Mesenchymal stem cell (in vitro differentiated cells and primary cell): Measurements from ENCODE around the gene IL1RAP.

Experiments
- DNase-seq: peaks from one replicate; pipeline ENCODE4 v3.0.0-alpha.2; 2013
- H2AFZ ChIP-seq: one replicate; pipeline ENCODE4 v1.6.1; 2013; ENCODE audit warnings: low read depth, mild to moderate bottlenecking, control low read depth, inconsistent platforms, low read length, moderate library complexity
- H2AK5ac ChIP-seq: 2 replicates; pipeline ENCODE4 v1.6.1; 2013; ENCODE audit warnings: low read length, moderate library complexity, mild to moderate bottlenecking, inconsistent platforms; ENCODE audit not compliant: severe bottlenecking
- H2BK120ac ChIP-seq: one replicate; pipeline ENCODE4 v1.6.1; 2013; ENCODE audit warnings: low read depth, mild to moderate bottlenecking, inconsistent platforms, low read length, moderate library complexity
- H2BK12ac ChIP-seq, 2 experiments: one replicate each; pipeline ENCODE4 v1.6.1; 2013; ENCODE audit warnings: inconsistent platforms in 2 of 2, low read length in 2 of 2, mild to moderate bottlenecking in 2 of 2, moderate library complexity in 2 of 2, control low read depth in 1 of 2
- H2BK15ac ChIP-seq: one replicate; pipeline ENCODE4 v1.6.1; 2013; ENCODE audit warnings: mild to moderate bottlenecking, low read depth, inconsistent platforms; ENCODE audit not compliant: poor library complexity, severe bottlenecking
- H2BK5ac ChIP-seq: 2 replicates; pipeline ENCODE4 v1.6.1; 2013; ENCODE audit warnings: low read depth, mild to moderate bottlenecking, low read length, control low read depth, inconsistent platforms; ENCODE audit not compliant: poor library complexity, severe bottlenecking
- H3K14ac ChIP-seq, 2 experiments: one replicate each; pipeline ENCODE4 v1.6.1; 2013; ENCODE audit warnings: inconsistent platforms in 2 of 2, low read length in 2 of 2, control low read depth in 1 of 2, mild to moderate bottlenecking in 1 of 2, moderate library complexity in 1 of 2
- H3K18ac ChIP-seq, 2 experiments: one replicate each; pipeline ENCODE4 v1.6.1; 2013; ENCODE audit warnings: inconsistent platforms in 2 of 2, low read length in 2 of 2, control low read depth in 1 of 2, low read depth in 1 of 2, mild to moderate bottlenecking in 1 of 2
- H3K23ac ChIP-seq, 2 experiments: one replicate each; pipeline ENCODE4 v1.6.1; 2013; ENCODE audit warnings: inconsistent platforms in 2 of 2, low read length in 2 of 2, mild to moderate bottlenecking in 2 of 2, moderate library complexity in 2 of 2, control low read depth in 1 of 2
- H3K27ac ChIP-seq: 2 replicates; pipeline ENCODE4 v1.5.1; 2013; ENCODE audit warnings: mild to moderate bottlenecking, moderate library complexity, low read length, control low read depth, inconsistent platforms; ENCODE audit not compliant: poor library complexity, severe bottlenecking
- H3K27me3 ChIP-seq, 2 experiments: 2 replicates each; pipeline versions ENCODE4 v1.6.1 to v1.7.0; 2013; ENCODE audit warnings: low read length in 2 of 2, mild to moderate bottlenecking in 2 of 2, moderate library complexity in 2 of 2, control low read depth in 1 of 2, inconsistent platforms in 1 of 2; ENCODE audit not compliant: control insufficient read depth in 1 of 2, insufficient read depth in 1 of 2
- H3K36me3 ChIP-seq, 2 experiments: 2 replicates each; pipeline versions ENCODE4 v1.6.1 to v1.7.0; 2013; ENCODE audit warnings: low read length in 2 of 2, control low read depth in 1 of 2, inconsistent platforms in 1 of 2, low read depth in 1 of 2, mild to moderate bottlenecking in 1 of 2; ENCODE audit not compliant: insufficient read depth in 2 of 2, control insufficient read depth in 1 of 2
- H3K4ac ChIP-seq, 2 experiments: one replicate each; pipeline ENCODE4 v1.6.1; 2013; ENCODE audit warnings: inconsistent platforms in 2 of 2, low read length in 2 of 2, mild to moderate bottlenecking in 2 of 2, moderate library complexity in 2 of 2, control low read depth in 1 of 2, low read depth in 1 of 2
- H3K4me1 ChIP-seq: 2 replicates; pipeline ENCODE4 v1.6.1; 2013; ENCODE audit warnings: low read depth, low read length, control low read depth; ENCODE audit not compliant: control insufficient read depth, insufficient read depth
- H3K4me2 ChIP-seq: 2 replicates; pipeline ENCODE4 v1.6.1; 2013; ENCODE audit warnings: low read length, mild to moderate bottlenecking, inconsistent platforms; ENCODE audit not compliant: poor library complexity, severe bottlenecking
- H3K4me3 ChIP-seq, 2 experiments: 2 replicates each; pipeline versions ENCODE4 v1.5.1 to v1.7.0; 2013; ENCODE audit warnings: low read length in 2 of 2, mild to moderate bottlenecking in 2 of 2, control low read depth in 1 of 2, low read depth in 1 of 2; ENCODE audit not compliant: insufficient read depth in 1 of 2
- H3K79me1 ChIP-seq: replicated peaks from 2 replicates; pipeline ENCODE4 v1.6.1; 2013; ENCODE audit warnings: mild to moderate bottlenecking, control low read depth, low read length, inconsistent platforms; ENCODE audit not compliant: poor library complexity, severe bottlenecking
- H3K9ac ChIP-seq: 2 replicates; pipeline ENCODE4 v1.7.0; 2013; ENCODE audit warnings: mild to moderate bottlenecking, low read length, moderate library complexity
- H3K9me3 ChIP-seq: 2 replicates; pipeline ENCODE4 v1.7.0; 2013; ENCODE audit warnings: mild to moderate bottlenecking, low read length; ENCODE audit not compliant: control insufficient read depth
- H4K8ac ChIP-seq: one replicate; pipeline ENCODE4 v1.6.1; 2013; ENCODE audit warnings: inconsistent platforms, mild to moderate bottlenecking, low read length, moderate library complexity
- H4K91ac ChIP-seq: one replicate; pipeline ENCODE4 v1.6.1; 2013; ENCODE audit warnings: mild to moderate bottlenecking, low read length, inconsistent platforms
- WGBS: methylation state at CpG from one replicate; pipeline ENCODE4 v1.1.7; 2013; ENCODE audit warnings: mixed read lengths; 5-methylcytosine and 5-hydroxymethylcytosine counted together

The IL1RAP gene

GRCh38 chr3:190548031-190548656 is 34.3 kb downstream of the IL1RAP start:
- Histone ChIP-seq H3K9ac (no peak overlapping the region), H3K4me3 (no peak overlapping the region), H2BK15ac (no peak overlapping the region), H2AK5ac (no peak overlapping the region), H2BK12ac (no peak overlapping the region), H4K91ac (no peak overlapping the region), H3K4me2 (no peak overlapping the region), H3K36me3 (no peaks in the 10 kb centered on the region), H2AFZ (no peak overlapping the region), H3K4me1 (no peaks in the 10 kb centered on the region), H3K23ac (no peak overlapping the region), H2BK5ac (no peak overlapping the region), H3K9me3 (peaks cover 16% of the 10 kb centered on the region), H3K4ac (no peak overlapping the region), H3K79me1 (no peaks in the 10 kb centered on the region), H3K18ac (no peak overlapping the region), H3K14ac (no peak overlapping the region), H4K8ac (no peak overlapping the region), H2BK120ac (no peak overlapping the region), H3K27ac (no peak overlapping the region), H3K27me3 (no peaks in the 10 kb centered on the region)
- no peak for DNase-seq
- WGBS, result 100% methylated on average over 1 of the region's 2 CpGs

GRCh38 chr3:190552021-190552420 is 38.1 kb downstream of the IL1RAP start:
- no peaks in the 10 kb centered on the region for H3K27me3 ChIP-seq
- H3K36me3 ChIP-seq, result peaks cover 0 to 1% of the 10 kb centered on the region in 2 experiments
- no peak overlapping the region for H4K91ac ChIP-seq
- H2AFZ ChIP-seq, result no peak overlapping the region
- H3K9me3 ChIP-seq, result peaks cover 19% of the 10 kb centered on the region
- H2AK5ac ChIP-seq, result no peak overlapping the region
- H4K8ac ChIP-seq, result no peak overlapping the region
- no peak overlapping the region for H3K9ac ChIP-seq
- no peak for DNase-seq
- no peak overlapping the region for H3K27ac ChIP-seq
- no peak overlapping the region for H3K4me2 ChIP-seq
- no peak overlapping the region for H3K18ac ChIP-seq
- H2BK12ac ChIP-seq, result no peak overlapping the region
- no peaks in the 10 kb centered on the region for H3K4me1 ChIP-seq
- no peak overlapping the region for H3K23ac ChIP-seq
- no peak overlapping the region for H3K4ac ChIP-seq
- H2BK120ac ChIP-seq, result no peak overlapping the region
- peaks cover 2% of the 10 kb centered on the region for H3K79me1 ChIP-seq
- no peak overlapping the region for H3K4me3 ChIP-seq
- no peak overlapping the region for H3K14ac ChIP-seq
- no peak overlapping the region for H2BK15ac ChIP-seq
- no peak overlapping the region for H2BK5ac ChIP-seq

GRCh38 chr3:190552969-190553759 is 39.3 kb downstream of the IL1RAP start:
- Histone ChIP-seq H3K27ac (no peak overlapping the region), H3K4me2 (no peak overlapping the region), H3K23ac (no peak overlapping the region), H2BK12ac (no peak overlapping the region), H2BK120ac (no peak overlapping the region), H3K14ac (no peak overlapping the region), H2BK15ac (no peak overlapping the region), H3K4me3 (no peak overlapping the region), H4K91ac (no peak overlapping the region), H2BK5ac (no peak overlapping the region), H4K8ac (no peak overlapping the region), H3K36me3 (peaks cover 0 to 3% of the 10 kb centered on the region in 2 experiments), H3K4me1 (no peaks in the 10 kb centered on the region), H3K9me3 (peaks cover 19% of the 10 kb centered on the region), H3K27me3 (no peaks in the 10 kb centered on the region), H2AK5ac (no peak overlapping the region), H2AFZ (no peak overlapping the region), H3K4ac (no peak overlapping the region), H3K79me1 (peaks cover 2% of the 10 kb centered on the region), H3K18ac (no peak overlapping the region), H3K9ac (no peak overlapping the region)
- DNase-seq, result no peak
- WGBS, result 90% methylated on average over 13 of the region's 16 CpGs

- no peak overlapping the region for H3K18ac ChIP-seq
- no peak overlapping the region for H4K91ac ChIP-seq
- peaks cover 0 to 3% of the 10 kb centered on the region in 2 experiments for H3K36me3 ChIP-seq
- no peak overlapping the region for H2BK12ac ChIP-seq
- H4K8ac ChIP-seq, result no peak overlapping the region
- WGBS, result 95% methylated on average over 6 of the region's 6 CpGs
- no peak overlapping the region for H2BK5ac ChIP-seq
- H3K4me2 ChIP-seq, result no peak overlapping the region
- H3K9ac ChIP-seq, result no peak overlapping the region
- H3K23ac ChIP-seq, result no peak overlapping the region
- no peaks in the 10 kb centered on the region for H3K4me1 ChIP-seq
- H3K27ac ChIP-seq, result no peak overlapping the region
- peaks cover 2% of the 10 kb centered on the region for H3K79me1 ChIP-seq
- no peak overlapping the region for H2BK15ac ChIP-seq
- H2AK5ac ChIP-seq, result no peak overlapping the region
- no peak overlapping the region for H3K4ac ChIP-seq
- no peak overlapping the region for H3K14ac ChIP-seq
- H3K4me3 ChIP-seq, result no peak overlapping the region
- DNase-seq, result no peak
- H3K27me3 ChIP-seq, result no peaks in the 10 kb centered on the region
- H2BK120ac ChIP-seq, result no peak overlapping the region
- peaks cover 24% of the 10 kb centered on the region for H3K9me3 ChIP-seq
- H2AFZ ChIP-seq, result no peak overlapping the region
Measured at GRCh38 chr3:190554197-190554596, 40.3 kb downstream of the IL1RAP start.
